Measurements from ENCODE around the gene LYRM9.

LYRM9 gene

DNA sequence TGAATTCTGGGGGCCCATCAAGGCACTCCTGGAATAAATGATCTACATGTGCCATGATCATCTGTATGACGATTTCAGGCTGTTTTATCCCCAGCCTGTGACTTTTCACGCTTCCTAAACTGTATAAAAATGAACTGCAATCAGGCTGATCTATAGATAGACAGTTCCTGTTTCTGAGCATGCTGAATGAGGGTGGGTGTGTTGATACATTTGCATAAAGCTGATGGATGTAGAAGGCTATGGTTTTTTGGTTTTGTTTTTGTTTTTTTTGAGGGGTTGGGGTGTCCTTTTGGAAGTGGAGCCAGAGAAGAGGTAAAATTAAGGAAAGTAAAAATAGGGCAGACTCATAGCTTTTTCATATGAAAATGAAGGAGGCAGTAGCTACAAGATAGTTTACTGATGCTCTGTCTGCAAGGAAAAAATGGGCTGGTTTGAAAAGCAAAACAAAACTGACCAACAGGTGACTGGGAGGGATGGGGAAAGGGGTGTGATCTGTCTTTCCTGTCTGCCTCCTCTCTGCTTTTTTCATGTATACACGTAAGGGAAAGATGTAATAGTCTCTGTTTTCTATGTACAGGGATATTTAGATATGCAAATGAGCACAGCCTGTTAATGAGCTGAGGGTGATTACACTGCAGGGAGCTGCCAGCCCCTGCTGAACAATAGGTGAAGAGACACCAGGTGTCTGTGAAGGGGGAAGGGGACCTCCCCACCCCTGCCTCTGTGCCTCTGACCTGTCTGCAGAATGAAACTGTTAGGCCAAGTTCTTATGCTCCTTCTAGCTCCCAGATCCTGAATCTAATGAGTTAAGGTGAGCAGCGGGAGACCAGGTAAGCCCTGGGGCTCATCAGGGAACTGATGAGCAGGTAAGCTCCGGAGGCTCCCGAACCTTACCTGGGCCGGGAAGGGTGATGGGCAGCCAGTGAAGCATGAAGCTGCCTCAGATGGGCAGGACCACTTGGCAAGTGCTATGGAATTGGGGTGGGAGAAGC, 46.6 kb upstream of the LYRM9 start:
- Histone ChIP-seq H3K4me2 (ENCODE audit: low read depth, low read length, poor library complexity, severe bottlenecking) (no peak overlapping the region), H3K36me3 (ENCODE audit: low read length) (no peaks in the 10 kb centered on the region), H3K4me3 (ENCODE audit: insufficient read depth, low read length, poor library complexity, severe bottlenecking) (no peak overlapping the region), H3F3A (ENCODE audit: insufficient read depth) (no peaks in the 10 kb centered on the region), H4K20me1 (ENCODE audit: low read depth, low read length) (no peaks in the 10 kb centered on the region), H3K9me3 (ENCODE audit: insufficient read depth, low read length) (no peaks in the 10 kb centered on the region), H3K79me2 (ENCODE audit: insufficient read depth, low read length) (no peaks in the 10 kb centered on the region), H3K9ac (ENCODE audit: low read length) (no peak overlapping the region), H2AFZ (ENCODE audit: low read depth, low read length, severe bottlenecking) (no peak overlapping the region), H3K27me3 (ENCODE audit: low read length) (no peaks in the 10 kb centered on the region), H3K27ac (ENCODE audit: low read depth, low read length) (no peak overlapping the region), H3K9me2 (replicated peaks; ENCODE audit: insufficient read depth, low read length) (no peaks in the 10 kb centered on the region)
- no peak for TF ChIP-seq EZH2phosphoT487 (conservative IDR thresholded peaks at IDR 0.05; ENCODE audit: low read length)
- TF ChIP-seq, protein P1, sequence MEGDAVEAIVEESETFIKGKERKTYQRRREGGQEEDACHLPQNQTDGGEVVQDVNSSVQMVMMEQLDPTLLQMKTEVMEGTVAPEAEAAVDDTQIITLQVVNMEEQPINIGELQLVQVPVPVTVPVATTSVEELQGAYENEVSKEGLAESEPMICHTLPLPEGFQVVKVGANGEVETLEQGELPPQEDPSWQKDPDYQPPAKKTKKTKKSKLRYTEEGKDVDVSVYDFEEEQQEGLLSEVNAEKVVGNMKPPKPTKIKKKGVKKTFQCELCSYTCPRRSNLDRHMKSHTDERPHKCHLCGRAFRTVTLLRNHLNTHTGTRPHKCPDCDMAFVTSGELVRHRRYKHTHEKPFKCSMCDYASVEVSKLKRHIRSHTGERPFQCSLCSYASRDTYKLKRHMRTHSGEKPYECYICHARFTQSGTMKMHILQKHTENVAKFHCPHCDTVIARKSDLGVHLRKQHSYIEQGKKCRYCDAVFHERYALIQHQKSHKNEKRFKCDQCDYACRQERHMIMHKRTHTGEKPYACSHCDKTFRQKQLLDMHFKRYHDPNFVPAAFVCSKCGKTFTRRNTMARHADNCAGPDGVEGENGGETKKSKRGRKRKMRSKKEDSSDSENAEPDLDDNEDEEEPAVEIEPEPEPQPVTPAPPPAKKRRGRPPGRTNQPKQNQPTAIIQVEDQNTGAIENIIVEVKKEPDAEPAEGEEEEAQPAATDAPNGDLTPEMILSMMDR (IDR thresholded peaks at IDR 0.05; ENCODE audit: insufficient read depth, low read length, poor library complexity, severe bottlenecking) = no peak

DNA sequence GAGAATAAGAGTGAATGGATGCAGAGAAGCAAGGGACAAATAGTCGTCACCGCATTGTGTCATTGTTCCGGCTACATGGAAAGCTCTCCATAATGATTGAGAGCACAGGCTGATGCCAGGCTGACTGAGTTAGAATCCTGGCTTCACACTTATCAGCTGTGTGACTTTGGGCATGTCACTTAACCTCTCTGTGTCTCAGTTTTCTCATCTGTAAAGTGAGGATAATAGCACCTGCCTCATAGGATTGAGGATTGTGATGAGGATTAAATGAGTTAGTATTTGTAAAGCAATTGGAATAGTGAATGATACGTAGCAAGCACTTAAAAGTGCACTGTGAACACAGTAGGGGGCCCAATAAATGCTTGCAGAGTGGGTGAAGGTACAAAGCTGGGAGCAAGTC, 45.7 kb upstream of the LYRM9 start:
- H3K27ac ChIP-seq (ENCODE audit: low read depth, low read length) = no peak overlapping the region
- no peaks in the 10 kb centered on the region for H3K9me2 ChIP-seq (replicated peaks; ENCODE audit: insufficient read depth, low read length)
- H3F3A ChIP-seq (ENCODE audit: insufficient read depth) = no peaks in the 10 kb centered on the region
- no peak for TF ChIP-seq EZH2phosphoT487 (conservative IDR thresholded peaks at IDR 0.05; ENCODE audit: low read length)
- TF ChIP-seq, protein P1 (IDR thresholded peaks at IDR 0.05; ENCODE audit: insufficient read depth, low read length, poor library complexity, severe bottlenecking) = no peak
- H3K79me2 ChIP-seq (ENCODE audit: insufficient read depth, low read length) = no peaks in the 10 kb centered on the region
- H3K4me2 ChIP-seq (ENCODE audit: low read depth, low read length, poor library complexity, severe bottlenecking) = no peak overlapping the region
- H3K9ac ChIP-seq (ENCODE audit: low read length) = no peak overlapping the region
- H2AFZ ChIP-seq (ENCODE audit: low read depth, low read length, severe bottlenecking) = no peak overlapping the region
- H3K4me3 ChIP-seq (ENCODE audit: insufficient read depth, low read length, poor library complexity, severe bottlenecking) = no peak overlapping the region
- no peaks in the 10 kb centered on the region for H3K9me3 ChIP-seq (ENCODE audit: insufficient read depth, low read length)
- no peaks in the 10 kb centered on the region for H3K36me3 ChIP-seq (ENCODE audit: low read length)
- no peaks in the 10 kb centered on the region for H3K27me3 ChIP-seq (ENCODE audit: low read length)
- H4K20me1 ChIP-seq (ENCODE audit: low read depth, low read length) = no peaks in the 10 kb centered on the region

DNA sequence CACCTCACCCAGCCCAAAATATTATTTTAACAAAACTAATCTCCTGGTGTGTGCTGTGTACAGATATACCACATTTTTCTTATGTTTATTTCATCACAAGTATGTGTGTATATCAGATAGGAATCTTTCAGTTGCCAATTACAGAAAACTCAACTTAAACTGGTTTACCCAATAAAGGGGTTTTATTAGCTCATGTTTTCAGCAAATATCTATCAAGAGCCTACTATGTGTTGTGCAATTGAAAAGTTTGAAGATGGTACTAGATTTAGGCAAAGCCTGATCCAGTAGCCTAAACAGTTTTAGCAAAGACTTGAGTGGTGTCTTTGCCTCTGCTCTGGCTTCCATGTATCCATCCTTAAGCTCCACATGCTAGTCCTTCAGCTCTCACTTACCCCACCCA, 45.1 kb upstream of the LYRM9 start:
- H3K27me3 ChIP-seq (ENCODE audit: low read length) = no peaks in the 10 kb centered on the region
- H3K9me2 ChIP-seq (replicated peaks; ENCODE audit: insufficient read depth, low read length) = no peaks in the 10 kb centered on the region
- H2AFZ ChIP-seq (ENCODE audit: low read depth, low read length, severe bottlenecking) = no peak overlapping the region
- no peak for TF ChIP-seq EZH2phosphoT487 (conservative IDR thresholded peaks at IDR 0.05; ENCODE audit: low read length)
- TF ChIP-seq, protein P1 (IDR thresholded peaks at IDR 0.05; ENCODE audit: insufficient read depth, low read length, poor library complexity, severe bottlenecking) = no peak
- H4K20me1 ChIP-seq (ENCODE audit: low read depth, low read length) = no peaks in the 10 kb centered on the region
- no peak overlapping the region for H3K27ac ChIP-seq (ENCODE audit: low read depth, low read length)
- H3F3A ChIP-seq (ENCODE audit: insufficient read depth) = no peaks in the 10 kb centered on the region
- no peak overlapping the region for H3K9ac ChIP-seq (ENCODE audit: low read length)
- no peaks in the 10 kb centered on the region for H3K9me3 ChIP-seq (ENCODE audit: insufficient read depth, low read length)
- no peaks in the 10 kb centered on the region for H3K79me2 ChIP-seq (ENCODE audit: insufficient read depth, low read length)
- no peak overlapping the region for H3K4me3 ChIP-seq (ENCODE audit: insufficient read depth, low read length, poor library complexity, severe bottlenecking)
- H3K36me3 ChIP-seq (ENCODE audit: low read length) = no peaks in the 10 kb centered on the region
- no peak overlapping the region for H3K4me2 ChIP-seq (ENCODE audit: low read depth, low read length, poor library complexity, severe bottlenecking)
